ENCODE measurements around the gene ERC2. TPM values are rescaled to one million over a fixed set of nuclear protein-coding genes. Genes with fewer than 3 reads are reported as not detected.
"Not testable (repeated sequence)": the region's sequence is repeated elsewhere in the genome, so short reads cannot be mapped to it uniquely, and the experiment has no call there.

The ERC2 gene
- total RNA-seq, 4 donors from 2014 or later, result 0.81 to 2.9 (median 1.6) TPM

DNA sequence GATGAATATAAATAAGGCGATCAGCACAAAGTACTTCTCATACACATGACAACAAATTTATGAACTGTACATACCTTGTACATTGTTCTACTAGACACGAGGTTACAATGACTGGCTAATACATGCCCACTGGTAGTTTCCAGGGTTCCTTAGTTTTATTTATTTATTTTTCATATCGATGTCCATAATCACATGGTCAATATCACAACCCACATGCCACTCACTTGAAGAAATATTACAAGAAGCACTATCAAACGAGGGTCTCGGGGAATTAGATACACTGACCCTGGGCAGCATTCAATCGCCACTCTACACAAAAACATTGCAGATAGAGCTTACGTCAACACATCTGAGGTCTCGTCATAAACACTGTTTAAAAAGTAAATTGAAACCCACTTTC lies 959.9 kb downstream of the ERC2 start:
- no peak overlapping the region for H3K4me3 ChIP-seq
- H3K4me1 ChIP-seq, result peaks cover 0 to 17% (median 6%) of the 10 kb centered on the region in 3 donors
- no peak for TF ChIP-seq POLR2A (IDR thresholded peaks at IDR 0.05)
- TF ChIP-seq, protein P1, sequence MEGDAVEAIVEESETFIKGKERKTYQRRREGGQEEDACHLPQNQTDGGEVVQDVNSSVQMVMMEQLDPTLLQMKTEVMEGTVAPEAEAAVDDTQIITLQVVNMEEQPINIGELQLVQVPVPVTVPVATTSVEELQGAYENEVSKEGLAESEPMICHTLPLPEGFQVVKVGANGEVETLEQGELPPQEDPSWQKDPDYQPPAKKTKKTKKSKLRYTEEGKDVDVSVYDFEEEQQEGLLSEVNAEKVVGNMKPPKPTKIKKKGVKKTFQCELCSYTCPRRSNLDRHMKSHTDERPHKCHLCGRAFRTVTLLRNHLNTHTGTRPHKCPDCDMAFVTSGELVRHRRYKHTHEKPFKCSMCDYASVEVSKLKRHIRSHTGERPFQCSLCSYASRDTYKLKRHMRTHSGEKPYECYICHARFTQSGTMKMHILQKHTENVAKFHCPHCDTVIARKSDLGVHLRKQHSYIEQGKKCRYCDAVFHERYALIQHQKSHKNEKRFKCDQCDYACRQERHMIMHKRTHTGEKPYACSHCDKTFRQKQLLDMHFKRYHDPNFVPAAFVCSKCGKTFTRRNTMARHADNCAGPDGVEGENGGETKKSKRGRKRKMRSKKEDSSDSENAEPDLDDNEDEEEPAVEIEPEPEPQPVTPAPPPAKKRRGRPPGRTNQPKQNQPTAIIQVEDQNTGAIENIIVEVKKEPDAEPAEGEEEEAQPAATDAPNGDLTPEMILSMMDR (IDR thresholded peaks at IDR 0.05), result no peak
- WGBS, 2 donors (ENCODE audit: low coverage in 1 of 2), result 95 to 96% methylated on average over 6 to 8 of the region's 8 CpGs
- no peaks in the 10 kb centered on the region for H3K9me3 ChIP-seq
- ATAC-seq, result no peak
- no peak overlapping the region for H3K27ac ChIP-seq
- no peaks in the 10 kb centered on the region for H3K27me3 ChIP-seq
- H3K36me3 ChIP-seq, result no peaks in the 10 kb centered on the region

DNA sequence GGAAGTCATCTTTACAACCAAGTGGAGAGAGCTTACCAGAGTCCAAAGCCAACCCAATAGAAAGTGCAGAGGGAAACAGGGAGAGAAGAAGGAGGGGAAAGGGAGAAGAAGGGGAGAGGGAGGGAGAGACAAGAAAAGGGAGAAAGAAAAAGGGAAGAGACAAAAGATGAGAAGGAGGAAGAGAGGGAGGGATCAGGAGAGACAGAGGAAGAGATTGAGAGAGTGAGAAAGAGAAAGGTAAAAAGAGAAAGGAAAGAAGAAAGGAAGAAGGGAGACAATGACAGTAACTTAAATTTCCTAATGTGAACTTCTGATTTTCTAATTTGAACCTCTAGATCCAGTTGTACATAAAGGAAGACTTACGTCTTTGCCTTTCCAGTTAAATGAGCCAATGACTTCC lies 960.5 kb downstream of the ERC2 start:
- Histone ChIP-seq H3K27me3 (no peaks in the 10 kb centered on the region), H3K27ac (no peak overlapping the region), H3K4me3 (no peak overlapping the region), H3K36me3 (no peaks in the 10 kb centered on the region), H3K9me3 (no peaks in the 10 kb centered on the region), H3K4me1 (peaks cover 0 to 13% (median 5%) of the 10 kb centered on the region in 3 donors)
- WGBS, 2 donors (ENCODE audit: low coverage in 1 of 2), result 94 to 100% methylated on average over 1 of the region's 1 CpG
- TF ChIP-seq POLR2A (IDR thresholded peaks at IDR 0.05), result no peak
- TF ChIP-seq POLR2AphosphoS5 (IDR thresholded peaks at IDR 0.05), result no peak
- TF ChIP-seq, protein P1 (IDR thresholded peaks at IDR 0.05), result no peak
- TF ChIP-seq EP300 (IDR thresholded peaks at IDR 0.05), result no peak
- ATAC-seq, result no peak

DNA sequence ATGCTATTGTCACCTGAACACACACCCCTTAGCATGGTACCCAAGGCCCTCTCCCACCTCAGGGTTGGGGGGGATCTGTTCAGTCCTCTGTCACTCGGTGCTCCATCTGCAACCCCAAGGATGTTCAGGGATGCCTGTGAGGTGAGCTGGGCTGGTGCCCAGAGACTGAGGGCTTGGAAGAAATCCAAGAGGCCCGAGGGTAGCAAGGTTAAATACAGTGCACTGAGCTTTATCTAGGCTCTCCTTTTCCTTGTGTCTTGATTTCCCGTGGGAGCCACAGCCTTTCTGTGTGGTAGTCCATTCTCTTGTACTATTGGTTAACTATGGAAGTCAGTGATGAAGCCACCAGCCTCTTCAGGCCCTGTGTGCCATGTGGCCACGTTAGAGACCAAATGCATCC lies 962.5 kb downstream of the ERC2 start:
- Histone ChIP-seq H3K4me1 (no peaks in the 10 kb centered on the region), H3K36me3 (no peaks in the 10 kb centered on the region), H3K4me3 (no peak overlapping the region), H3K27ac (no peak overlapping the region), H3K27me3 (no peaks in the 10 kb centered on the region), H3K9me3 (no peaks in the 10 kb centered on the region)
- no peak for ATAC-seq
- WGBS, 2 donors (ENCODE audit: low coverage in 1 of 2), result 60 to 80% methylated on average over 1 of the region's 4 CpGs
- TF ChIP-seq POLR2AphosphoS5 (IDR thresholded peaks at IDR 0.05), result no peak
- no peak for TF ChIP-seq POLR2A (IDR thresholded peaks at IDR 0.05)
- TF ChIP-seq EP300 (IDR thresholded peaks at IDR 0.05), result no peak
- TF ChIP-seq, protein P1 (IDR thresholded peaks at IDR 0.05), result no peak

DNA sequence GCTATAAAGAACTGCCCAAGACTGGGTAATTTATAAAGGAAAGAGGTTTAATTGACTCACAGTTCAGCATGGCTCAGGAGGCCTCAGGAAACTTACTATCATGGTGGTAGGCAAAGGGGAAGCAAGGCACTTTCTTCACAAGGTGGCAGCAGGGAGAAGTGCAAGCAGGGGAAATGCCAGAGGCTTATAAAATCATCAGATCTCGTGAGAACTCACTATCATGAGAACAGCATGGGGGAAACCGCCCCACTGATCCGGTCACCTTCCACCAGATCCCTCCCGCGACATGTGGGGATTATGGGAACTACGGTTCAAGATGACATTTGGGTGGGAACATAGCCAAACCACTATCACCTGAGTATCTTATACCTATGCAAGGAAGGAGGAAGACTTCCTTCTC lies 963.2 kb downstream of the ERC2 start:
- H3K9me3 ChIP-seq, H3K4me1 ChIP-seq, H3K4me3 ChIP-seq, H3K27me3 ChIP-seq, ATAC-seq, H3K27ac ChIP-seq, H3K36me3 ChIP-seq: not testable (repeated sequence)
- TF ChIP-seq, protein P1 (IDR thresholded peaks at IDR 0.05), result peak; percentile 4 to 57 (median 22)
- 47 to 67% methylated on average over 3 to 6 of the region's 6 CpGs for WGBS, 2 donors (ENCODE audit: low coverage in 1 of 2)

DNA sequence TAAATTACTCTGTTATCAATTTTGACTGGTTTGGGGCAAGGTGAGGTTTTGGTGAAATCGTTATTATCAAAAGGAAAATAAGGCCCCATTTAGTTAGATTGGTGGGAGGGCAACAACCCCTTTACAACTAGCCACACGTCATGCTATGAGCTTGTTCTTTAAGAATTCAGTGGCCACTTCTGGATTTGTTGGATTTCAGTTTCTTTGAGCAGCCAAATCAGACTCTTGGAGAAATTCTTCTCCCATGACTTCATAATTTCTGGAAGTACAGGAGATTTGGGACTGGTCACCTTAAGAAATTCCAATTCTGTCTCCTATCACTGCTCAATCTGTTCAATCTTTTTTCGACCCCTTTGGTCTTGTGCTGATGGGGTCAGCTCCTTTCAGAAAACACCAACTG lies 966.4 kb downstream of the ERC2 start:
- Histone ChIP-seq H3K27me3 (no peaks in the 10 kb centered on the region), H3K27ac (no peak overlapping the region), H3K4me3 (no peak overlapping the region), H3K9me3 (no peaks in the 10 kb centered on the region), H3K4me1 (no peaks in the 10 kb centered on the region), H3K36me3 (no peaks in the 10 kb centered on the region)
- ATAC-seq, result no peak
- TF ChIP-seq, protein P1 (IDR thresholded peaks at IDR 0.05), result no peak
- no peak for TF ChIP-seq POLR2AphosphoS5 (IDR thresholded peaks at IDR 0.05)
- no peak for TF ChIP-seq POLR2A (IDR thresholded peaks at IDR 0.05)
- no peak for TF ChIP-seq EP300 (IDR thresholded peaks at IDR 0.05)
- 68 to 88% methylated on average over 2 to 3 of the region's 3 CpGs for WGBS, 2 donors (ENCODE audit: low coverage in 1 of 2)
